Mesothelial cell of epicardium (in vitro differentiated cells): Measurements from ENCODE around the gene ISCA2. TPM values are rescaled to one million over a fixed set of nuclear protein-coding genes. Genes with fewer than 3 reads are reported as not detected.

ENCODE experiments used
- DNase-seq, 2 experiments: peaks; one replicate each; pipeline ENCODE4 v3.0.0; 2021; ENCODE audit warnings: low spot score in 2 of 2; ENCODE audit not compliant: unreplicated experiment in 2 of 2
- H3K27ac Mint-ChIP-seq: 2 replicates; pipeline ENCODE4 v1.8.0; 2021; ENCODE audit warnings: mixed read lengths
- H3K27me3 Mint-ChIP-seq: 2 replicates; pipeline ENCODE4 v1.8.0; 2021; ENCODE audit warnings: low read depth, mixed read lengths
- H3K36me3 Mint-ChIP-seq: 2 replicates; pipeline ENCODE4 v1.8.0; 2021; ENCODE audit warnings: mixed read lengths
- H3K4me1 Mint-ChIP-seq: 2 replicates; pipeline ENCODE4 v1.8.0; 2021; ENCODE audit warnings: mixed read lengths
- H3K4me3 Mint-ChIP-seq: 2 replicates; pipeline ENCODE4 v1.8.0; 2021; ENCODE audit warnings: mild to moderate bottlenecking, moderate library complexity, mixed read lengths
- H3K9me3 Mint-ChIP-seq: 2 replicates; pipeline ENCODE4 v1.8.0; 2021; ENCODE audit warnings: mixed read lengths
- total RNA-seq: library from RNA; stranded (reverse); gene quantifications from 3 replicates; pipeline ENCODE4 v1.2.1, GENCODE V29; 2021
- TF ChIP-seq, protein P1 (sequence below): fragments of 200-600 bp; sonication (generic); IDR thresholded peaks from one replicate; pipeline ENCODE4 v1.5.0; 2021; ENCODE audit warnings: antibody characterized with exemption; ENCODE audit not compliant: unreplicated experiment

ISCA2 gene
- total RNA-seq, 1 donor from 2014 or later = 24.1 TPM

DNA sequence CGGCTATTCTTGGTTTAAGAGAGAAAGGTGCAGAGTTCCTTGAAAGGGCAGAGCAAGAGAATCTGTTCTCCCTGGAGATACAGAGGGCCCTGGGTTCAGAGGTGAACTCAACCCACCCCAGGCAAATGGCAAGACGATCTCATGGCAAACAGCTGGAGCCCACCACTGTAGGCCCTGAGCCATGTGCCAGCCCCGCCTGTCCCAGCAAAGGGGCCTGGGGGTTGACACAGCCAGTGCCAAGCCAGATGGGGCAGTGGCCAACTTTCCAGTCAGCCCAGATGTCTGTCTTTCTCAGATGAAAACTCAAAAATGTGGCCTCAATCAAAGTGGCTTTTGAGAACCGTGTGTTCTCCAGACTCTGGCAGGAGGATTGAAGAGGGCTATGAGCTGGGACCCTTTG is 51.8 kb downstream of the ISCA2 start:
- no peak overlapping the region for H3K27ac Mint-ChIP-seq
- H3K27me3 Mint-ChIP-seq = peaks cover 19% of the 10 kb centered on the region
- no peaks in the 10 kb centered on the region for H3K9me3 Mint-ChIP-seq
- TF ChIP-seq, protein P1, sequence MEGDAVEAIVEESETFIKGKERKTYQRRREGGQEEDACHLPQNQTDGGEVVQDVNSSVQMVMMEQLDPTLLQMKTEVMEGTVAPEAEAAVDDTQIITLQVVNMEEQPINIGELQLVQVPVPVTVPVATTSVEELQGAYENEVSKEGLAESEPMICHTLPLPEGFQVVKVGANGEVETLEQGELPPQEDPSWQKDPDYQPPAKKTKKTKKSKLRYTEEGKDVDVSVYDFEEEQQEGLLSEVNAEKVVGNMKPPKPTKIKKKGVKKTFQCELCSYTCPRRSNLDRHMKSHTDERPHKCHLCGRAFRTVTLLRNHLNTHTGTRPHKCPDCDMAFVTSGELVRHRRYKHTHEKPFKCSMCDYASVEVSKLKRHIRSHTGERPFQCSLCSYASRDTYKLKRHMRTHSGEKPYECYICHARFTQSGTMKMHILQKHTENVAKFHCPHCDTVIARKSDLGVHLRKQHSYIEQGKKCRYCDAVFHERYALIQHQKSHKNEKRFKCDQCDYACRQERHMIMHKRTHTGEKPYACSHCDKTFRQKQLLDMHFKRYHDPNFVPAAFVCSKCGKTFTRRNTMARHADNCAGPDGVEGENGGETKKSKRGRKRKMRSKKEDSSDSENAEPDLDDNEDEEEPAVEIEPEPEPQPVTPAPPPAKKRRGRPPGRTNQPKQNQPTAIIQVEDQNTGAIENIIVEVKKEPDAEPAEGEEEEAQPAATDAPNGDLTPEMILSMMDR = no peak
- peaks cover 3% of the 10 kb centered on the region for H3K4me1 Mint-ChIP-seq
- no peaks in the 10 kb centered on the region for H3K36me3 Mint-ChIP-seq
- H3K4me3 Mint-ChIP-seq = no peak overlapping the region
- DNase-seq = no peak

DNA sequence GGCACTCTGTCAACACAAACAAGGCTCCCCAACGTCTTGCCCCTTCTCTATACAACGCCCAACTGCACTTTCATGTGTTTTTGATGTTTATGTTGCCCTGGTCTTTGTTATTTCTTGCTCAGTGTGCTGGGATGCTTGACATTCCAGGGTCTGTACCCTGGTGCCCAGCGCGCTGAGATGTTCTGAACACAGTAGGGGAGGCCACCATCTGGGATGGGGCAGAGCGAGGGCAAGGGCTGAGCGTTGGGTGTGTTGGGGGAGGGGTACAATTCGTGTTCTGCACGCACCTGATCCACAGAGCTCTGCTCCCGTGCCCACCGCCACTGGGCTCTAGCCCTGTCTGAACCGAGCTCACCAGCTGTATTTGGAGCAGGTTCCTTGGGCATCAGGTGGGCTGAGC is 52.9 kb downstream of the ISCA2 start:
- no peaks in the 10 kb centered on the region for H3K9me3 Mint-ChIP-seq
- no peak overlapping the region for H3K4me3 Mint-ChIP-seq
- H3K4me1 Mint-ChIP-seq = peaks cover 4% of the 10 kb centered on the region
- no peak overlapping the region for H3K27ac Mint-ChIP-seq
- TF ChIP-seq, protein P1 = no peak
- H3K27me3 Mint-ChIP-seq = peaks cover 19% of the 10 kb centered on the region
- no peaks in the 10 kb centered on the region for H3K36me3 Mint-ChIP-seq
- DNase-seq = no peak

Other genes starting within 250 kb of the ISCA2 start
- 112 to 117 TPM (median 113 TPM) in 3 replicates for gene ABCD4, start 190.8 kb upstream of the ISCA2 start, total RNA-seq
- gene VRTN, start 145.3 kb upstream of the ISCA2 start, total RNA-seq = not detected in 3 replicates
- 0.38 to 0.58 TPM (median 0.38 TPM) in 3 replicates for gene SYNDIG1L, start 67.6 kb upstream of the ISCA2 start, total RNA-seq
- 178 to 194 TPM (median 178 TPM) in 3 replicates for gene NPC2, start 460 bp upstream of the ISCA2 start, total RNA-seq
- 2.9 to 3.4 TPM (median 3.4 TPM) in 3 replicates for gene LTBP2, start 118.5 kb downstream of the ISCA2 start, total RNA-seq
- gene AREL1, start 219.3 kb downstream of the ISCA2 start, total RNA-seq = 43.8 to 55.5 TPM (median 49.1 TPM) in 3 replicates
- 43.9 to 46.8 TPM (median 44.5 TPM) in 3 replicates for gene FCF1, start 219.4 kb downstream of the ISCA2 start, total RNA-seq